AML-193 (cell line): Measurements from ENCODE around the gene PPP2R3B.
"Not testable (repeated sequence)": the region's sequence is repeated elsewhere in the genome, so short reads cannot be mapped to it uniquely, and the experiment has no call there.

ENCODE experiments used
- DNase-seq, 2 experiments: peaks; one replicate each; lab custom pipeline; 2025; lab: John Stamatoyannopoulos, UW

PPP2R3B gene, protein sequence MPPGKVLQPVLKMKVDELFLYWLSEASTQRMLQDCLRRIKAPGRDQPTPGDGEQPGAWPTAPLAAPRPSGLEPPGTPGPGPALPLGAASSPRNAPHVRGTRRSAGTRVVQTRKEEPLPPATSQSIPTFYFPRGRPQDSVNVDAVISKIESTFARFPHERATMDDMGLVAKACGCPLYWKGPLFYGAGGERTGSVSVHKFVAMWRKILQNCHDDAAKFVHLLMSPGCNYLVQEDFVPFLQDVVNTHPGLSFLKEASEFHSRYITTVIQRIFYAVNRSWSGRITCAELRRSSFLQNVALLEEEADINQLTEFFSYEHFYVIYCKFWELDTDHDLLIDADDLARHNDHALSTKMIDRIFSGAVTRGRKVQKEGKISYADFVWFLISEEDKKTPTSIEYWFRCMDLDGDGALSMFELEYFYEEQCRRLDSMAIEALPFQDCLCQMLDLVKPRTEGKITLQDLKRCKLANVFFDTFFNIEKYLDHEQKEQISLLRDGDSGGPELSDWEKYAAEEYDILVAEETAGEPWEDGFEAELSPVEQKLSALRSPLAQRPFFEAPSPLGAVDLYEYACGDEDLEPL

DNA sequence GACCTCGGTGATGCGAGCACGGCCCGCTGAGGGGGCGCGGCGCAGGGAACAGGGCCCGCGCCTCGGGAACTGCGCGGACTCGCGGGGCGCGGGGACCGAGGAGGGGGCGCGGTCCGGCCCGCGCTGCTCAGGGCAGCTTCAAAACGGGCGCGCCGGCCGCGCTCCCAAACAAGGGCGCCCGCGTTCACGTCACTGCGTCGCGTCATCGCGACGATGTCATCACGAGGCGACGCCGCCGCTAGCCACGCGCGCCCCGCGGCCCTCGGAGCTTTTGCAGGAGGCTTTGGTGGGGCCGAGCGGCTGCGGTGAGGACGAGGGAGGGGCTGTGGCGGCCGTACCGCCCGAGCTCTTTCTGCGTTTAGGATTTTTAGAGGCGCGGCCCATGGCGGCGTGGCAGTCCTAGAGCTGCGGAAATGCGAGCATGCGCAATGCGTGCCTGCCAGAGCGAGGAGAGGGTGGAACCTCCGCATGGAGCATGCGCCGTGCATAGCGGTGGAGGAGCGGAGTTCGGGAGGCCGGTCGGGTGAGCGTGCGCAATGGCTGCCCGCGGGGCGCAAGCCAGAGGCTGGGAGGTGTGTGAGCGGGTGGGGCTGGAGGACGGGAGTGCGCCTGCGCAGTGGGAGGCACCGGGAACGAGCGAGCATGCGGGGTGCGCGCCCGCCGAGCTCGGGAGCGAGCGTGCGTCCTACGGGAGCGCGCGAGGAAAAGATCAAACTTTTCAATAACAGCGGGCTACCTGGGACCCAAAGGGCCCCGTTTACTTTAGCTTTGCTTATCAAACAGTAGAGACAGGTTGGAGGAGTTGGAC, at the start of gene PPP2R3B:
Gene PPP2R3B, minus strand, starts transcription at position 140 of the 808 bp plus-strand sequence. CDS start 216 bp downstream, outside the sequence.
- no peak for DNase-seq

DNA sequence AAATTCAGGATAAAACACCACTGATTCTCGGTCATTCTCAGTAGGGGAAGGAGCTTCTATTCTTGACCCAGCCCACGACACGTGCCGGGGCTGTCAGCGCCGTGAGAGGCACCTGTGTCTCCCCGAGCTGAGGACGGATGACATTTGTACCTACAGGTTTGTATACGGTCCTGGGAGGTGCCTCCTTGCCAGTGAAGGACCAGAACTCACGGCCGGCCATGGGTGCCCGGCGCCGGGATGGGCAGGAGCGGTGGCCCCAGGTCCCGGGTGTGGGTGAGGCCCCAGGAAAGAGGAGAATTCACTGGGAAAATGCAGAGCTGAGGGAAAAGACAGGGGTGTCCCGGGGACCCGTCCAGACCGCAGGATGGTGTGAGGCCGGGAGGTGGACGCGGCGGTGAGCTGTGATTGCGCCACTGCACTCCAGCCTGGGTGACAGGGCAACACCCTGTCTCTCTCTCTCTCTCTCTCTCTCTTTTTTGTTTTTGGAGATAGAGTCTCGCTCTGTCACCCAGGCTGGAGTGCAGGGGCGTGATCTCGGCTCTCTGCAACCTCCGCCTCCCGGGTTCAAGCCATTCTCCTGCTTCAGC, 48.9 kb upstream of the PPP2R3B start:
- no peak for DNase-seq

DNA sequence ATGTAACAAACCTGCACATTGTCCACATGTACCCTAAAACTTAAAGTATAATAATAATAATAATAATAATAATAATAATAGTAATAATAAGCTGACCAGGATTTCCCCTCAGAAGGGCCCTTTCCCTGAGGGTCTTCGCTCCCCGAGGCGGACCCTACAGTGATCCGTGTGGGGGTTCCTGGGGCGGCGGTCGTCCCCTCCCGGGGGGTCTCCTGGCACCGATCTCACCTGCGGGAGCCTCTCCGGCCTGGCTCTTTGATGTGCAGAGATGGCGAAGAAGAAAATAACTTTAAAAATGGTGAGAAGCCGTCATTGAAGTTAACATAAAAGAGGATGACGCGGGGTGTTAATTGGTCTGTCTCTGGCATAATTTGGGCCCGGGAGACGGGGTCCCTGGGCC, 48.2 kb upstream of the PPP2R3B start:
- DNase-seq: no peak

DNA sequence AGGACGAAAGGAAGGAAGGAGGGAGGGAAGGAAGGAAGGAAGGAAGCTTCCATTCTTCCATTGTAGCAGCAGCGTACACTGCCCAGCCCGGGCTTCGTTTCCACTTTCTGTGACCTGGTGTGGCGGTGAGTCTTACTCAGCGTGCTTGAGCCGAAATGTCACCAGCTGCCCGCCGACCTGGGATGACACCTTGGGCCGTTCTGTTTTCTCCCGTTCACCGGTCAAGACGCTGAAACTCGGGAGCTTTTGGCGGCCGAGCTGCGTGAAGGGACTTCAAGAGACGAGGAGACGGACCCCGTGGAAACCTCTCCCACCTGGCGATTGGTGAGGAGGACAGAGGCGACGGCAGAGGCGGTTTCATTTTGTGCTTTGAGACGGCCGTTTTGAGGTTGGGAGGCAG, 47.1 kb upstream of the PPP2R3B start:
- no peak for DNase-seq

DNA sequence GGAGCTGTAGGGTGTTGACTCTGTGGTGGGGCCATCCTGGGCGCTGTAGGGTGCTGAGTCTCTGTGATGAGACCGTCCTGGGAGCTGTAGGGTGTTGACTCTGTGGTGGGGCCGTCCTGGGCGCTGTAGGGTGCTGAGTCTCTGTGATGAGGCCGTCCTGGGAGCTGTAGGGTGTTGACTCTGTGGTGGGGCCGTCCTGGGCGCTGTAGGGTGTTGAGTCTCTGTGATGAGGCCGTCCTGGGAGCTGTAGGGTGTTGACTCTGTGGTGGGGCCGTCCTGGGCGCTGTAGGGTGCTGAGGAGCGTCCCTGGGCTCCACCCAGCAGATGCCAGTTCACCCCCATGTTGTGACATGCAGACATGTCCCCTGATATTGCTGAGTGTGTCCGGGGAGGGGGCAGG, 46.0 kb upstream of the PPP2R3B start:
- not testable (repeated sequence) for DNase-seq

DNA sequence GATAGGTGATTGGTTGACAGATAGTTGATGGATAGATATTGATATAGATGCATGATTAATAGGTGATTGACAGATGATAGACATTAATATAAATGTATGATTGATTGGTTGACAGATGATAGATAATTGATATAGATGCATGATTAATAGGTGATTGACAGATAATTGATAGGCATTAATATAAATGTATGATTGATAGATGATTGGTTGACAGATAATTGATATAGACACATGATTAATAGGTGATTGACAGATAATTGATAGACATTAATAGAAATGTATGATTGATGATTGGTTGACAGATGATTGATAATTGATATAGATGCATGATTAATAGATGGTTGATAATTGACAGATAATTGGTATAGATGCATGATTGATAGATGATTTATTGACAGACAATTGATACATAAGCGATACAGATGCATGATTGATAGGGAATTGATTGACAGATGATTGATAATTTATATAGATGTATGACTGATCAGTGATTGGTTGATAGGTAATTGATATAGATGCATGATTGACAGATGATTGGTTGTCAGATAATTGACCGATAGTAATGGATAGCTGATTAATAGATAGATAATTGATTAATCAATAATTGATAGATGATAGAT, 44.9 kb upstream of the PPP2R3B start:
- no peak for DNase-seq

DNA sequence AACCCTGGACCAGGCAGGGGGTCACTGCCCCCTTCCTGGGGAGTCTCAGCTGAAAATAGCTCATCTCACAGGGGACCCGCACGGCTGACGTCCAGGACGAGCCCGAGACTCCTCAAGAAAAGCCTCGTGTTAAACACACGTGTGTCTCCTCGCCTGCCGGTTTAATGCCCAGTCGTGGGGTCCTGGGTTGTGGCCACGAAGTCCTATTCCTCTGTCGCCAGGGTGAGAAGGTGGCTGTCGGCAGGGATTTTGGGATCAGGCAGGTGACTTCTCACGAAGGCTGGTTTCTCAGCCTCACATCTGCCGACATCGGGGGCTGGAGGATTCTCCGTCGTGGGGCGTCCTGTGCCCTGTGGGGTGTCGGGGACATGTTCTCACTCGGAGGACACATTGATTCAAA, 44.3 kb upstream of the PPP2R3B start:
- DNase-seq: no peak

DNA sequence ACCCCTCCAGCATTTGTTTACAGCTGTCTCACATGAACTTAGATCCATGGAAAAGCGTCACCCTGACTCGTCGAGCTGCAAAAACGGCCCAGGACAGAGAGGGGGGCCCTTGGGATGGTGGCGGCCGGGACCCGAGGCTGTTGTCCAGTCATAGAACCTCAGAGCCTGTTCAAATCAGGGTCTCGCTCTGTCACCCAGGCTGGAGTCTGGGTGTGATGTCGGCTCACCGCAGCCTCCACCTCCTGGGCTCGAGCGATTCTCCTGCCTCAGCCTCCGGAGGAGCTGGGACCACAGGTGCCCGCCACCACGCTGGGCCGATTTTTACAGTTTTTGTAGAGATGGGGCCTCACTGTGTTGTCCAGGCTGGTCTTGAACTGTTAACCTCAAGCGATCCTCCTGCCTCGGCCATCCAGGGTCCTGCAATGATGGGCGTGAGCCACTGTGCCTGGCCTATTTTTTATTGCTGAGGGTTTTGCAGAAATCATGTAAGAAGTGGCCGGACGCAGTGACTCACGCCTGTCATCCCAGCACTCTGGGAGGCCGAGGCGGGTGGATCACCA, 42.6 kb upstream of the PPP2R3B start:
- no peak for DNase-seq

DNA sequence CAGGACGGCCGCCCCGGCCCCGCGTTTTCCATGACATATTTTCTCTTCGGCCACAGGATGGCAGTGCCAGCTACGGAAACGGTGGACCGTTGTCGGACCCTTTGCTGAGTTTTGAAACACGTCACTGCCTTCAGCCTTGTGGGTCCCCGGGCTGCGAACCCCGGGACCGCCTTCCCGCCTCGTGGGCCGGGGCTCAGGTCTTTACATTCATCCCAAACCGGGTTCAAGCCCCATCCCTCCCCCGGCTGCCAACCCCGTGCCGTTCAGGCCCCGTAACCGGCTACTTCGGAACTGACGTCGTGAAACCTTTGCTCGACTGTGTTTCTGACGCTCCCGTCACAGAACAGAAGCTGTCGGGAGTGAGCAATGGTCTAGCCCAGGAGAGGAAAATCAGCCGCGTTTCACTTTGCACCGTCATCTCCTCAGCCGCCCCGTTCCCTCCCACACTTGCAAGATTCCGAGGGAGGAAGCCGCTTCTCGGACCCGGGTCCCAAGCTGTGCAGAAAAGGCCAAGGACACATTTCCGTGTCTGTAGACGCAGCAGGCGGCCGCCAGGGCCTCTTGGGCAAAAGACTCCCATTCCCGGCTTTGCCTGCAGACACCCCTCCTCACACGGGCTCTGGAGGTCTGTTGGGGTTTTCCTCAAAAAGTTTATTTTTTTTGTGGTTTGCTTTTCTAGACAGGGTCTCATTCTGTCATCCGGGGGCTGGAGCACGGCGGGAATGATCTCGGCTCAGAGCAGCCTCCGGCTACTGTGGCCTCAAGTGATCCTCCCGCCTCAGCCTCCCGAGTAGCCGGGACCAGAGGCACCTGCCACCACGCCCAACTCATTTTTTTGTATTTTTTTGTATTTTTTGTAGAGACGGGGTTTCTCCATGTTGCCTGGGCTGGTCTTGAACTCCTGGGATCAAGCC, 41.4 kb upstream of the PPP2R3B start:
- DNase-seq: no peak

DNA sequence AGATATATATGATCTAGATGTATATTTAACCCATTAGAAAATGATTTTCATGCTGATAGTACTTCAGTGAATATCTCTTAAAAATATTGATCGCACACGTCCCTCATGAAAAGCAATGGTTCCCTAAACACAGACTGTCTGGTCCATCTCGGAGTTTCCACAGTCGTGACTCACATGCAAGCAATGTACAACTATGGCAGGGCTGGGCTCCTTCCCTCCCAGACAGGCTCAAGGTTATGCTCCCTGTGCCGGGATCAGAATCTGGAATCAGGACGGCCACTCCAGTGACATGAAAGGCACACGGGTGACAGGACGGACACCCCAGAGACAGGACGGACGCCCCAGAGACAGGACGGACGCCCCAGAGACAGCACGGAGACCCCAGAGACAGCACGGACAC, 40.2 kb upstream of the PPP2R3B start:
- no peak for DNase-seq

DNA sequence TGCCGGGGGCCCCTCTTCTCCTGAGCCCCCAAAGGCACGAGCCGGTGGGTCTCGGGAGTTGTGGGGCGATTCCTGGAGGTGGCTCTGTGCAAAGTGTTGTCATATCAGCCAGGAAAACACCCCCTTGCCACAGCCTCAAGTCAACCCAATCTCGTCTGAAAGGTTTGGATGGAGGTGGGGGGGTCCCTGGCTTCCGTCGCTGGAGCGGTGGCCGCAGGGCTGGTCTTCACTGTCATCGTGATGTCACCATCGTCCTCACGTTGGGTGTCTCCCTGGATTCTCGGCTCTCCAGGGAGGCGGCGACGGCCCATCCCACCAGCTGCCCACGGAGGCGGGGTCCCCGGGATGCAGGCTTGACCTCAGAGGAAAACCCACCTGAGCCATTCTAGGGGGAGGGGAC, 38.3 kb upstream of the PPP2R3B start:
- DNase-seq: no peak

DNA sequence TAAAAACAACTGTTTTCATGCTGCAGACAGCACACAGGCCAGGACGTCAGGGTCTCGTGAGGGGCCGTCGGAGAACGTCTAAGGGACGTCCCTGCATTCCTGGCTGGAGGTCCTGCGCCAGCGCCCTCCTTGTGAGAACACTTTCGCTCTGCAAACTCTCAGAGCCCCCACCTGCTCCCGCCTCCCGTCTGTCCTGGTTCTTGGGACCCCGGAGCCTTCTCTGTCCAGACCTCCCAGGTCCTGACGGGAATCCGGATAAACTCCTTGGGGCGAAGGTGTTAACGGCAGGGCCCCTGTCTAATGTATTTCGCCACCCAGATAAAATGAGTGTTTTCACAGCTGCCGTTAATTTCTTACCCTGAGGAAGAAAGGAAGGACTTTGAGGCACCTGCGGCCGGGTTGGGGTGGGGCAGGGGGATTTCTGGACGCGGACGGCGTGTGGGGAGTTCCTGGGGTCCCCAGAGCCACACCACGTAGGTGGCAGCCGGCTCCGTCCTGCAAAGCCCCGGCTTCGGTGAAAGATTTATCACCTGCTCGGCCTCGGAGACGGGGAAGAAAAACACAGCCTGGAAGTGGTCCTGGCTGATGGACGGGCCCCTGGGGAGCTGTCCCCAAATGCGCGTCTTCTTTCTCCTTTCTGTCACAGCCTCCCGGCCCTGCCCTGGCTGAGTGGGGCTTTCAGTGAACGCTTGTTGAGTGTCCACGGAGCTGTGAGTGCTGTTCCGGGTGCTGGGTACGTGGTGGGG, 35.1 kb upstream of the PPP2R3B start:
- DNase-seq: no peak

DNA sequence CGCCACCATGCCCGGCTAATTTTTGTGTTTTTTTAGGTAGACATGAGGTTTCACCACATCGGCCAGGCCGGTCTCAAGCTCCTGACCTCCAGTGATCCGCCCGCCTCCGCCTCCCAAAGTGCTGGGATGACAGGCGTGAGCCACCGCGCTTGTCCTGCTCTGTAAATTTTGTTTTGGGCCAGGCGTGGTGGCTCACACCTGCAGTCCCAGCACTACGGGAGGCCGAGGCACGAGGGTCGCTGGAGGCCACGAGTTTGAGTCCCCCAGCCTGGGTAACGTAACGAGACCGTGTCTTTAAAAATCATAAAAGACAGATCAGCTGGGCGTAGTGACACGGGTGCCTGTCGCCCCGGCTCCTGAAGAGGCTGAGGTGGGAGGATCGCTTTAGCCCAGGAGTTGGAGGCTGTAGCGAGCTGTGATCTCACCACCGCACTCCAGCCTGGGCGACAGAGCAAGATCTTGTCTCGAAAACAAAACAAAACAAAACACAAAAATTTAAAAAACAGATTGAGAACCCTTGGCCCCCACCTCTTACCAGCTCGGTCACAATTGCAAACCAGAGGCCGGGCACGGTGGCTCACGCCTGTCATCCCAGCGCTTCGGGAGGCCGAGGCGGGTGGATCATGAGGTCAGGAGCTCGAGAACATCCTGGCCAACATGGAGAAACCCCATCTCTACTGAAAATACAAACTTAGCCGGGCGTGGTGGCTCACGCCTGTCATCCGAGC, 34.0 kb upstream of the PPP2R3B start:
- DNase-seq: no peak

DNA sequence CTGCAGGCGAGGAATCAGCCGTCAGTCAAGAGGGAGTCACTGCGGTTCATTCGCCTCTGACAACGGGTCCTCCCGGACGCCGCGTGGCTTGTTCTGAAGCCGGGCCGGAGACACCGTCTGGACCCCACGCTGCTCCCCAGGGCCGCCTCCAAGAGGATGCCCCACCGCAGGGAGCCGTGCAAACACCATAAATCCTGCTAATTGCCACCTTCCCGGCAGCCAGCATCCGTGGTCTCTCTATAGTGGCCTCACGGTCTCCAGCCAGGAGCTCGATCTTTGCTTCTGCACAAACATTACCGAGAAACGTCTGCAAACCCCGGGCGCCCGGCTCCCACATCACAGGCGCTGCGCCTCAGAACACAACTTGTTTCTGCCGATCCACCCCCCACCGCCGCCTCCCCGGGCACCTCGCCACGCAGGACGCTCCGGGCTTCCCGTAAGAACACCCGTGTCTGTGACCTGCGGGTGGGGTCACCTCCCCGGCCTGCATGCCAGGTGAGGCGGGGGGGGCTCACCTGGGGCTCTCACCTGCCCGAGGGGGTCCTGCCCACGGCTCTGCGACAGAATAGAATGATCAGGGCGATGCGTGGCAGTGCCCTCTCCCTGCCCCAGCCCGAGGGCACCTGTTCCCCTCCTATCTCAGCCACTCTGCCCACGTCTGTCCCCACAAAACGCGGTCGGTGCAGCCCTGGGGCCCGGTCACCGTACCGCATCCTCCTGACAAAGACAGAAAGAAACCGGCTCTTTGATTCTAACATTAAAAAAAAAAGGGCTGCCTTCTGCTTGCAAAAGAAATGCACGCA, 32.4 kb upstream of the PPP2R3B start:
- DNase-seq: no peak

DNA sequence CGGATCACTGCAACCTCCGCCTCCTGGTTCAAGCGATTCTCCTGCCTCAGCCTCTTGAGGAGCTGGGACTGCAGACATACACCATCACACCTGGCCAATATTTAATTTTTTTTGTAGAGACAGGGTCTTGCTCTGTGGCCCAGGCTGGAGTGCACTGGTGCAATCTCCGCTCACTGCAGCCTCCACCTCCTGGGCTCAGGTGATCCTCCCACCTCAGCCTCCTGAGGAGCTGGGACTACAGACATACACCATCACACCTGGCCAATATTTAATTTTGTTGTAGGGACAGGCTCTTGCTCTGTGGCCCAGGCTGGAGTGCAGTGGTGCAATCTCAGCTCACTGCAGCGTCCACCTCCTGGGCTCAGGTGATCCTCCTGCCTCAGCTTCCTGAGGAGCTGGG, 28.8 kb upstream of the PPP2R3B start:
- not testable (repeated sequence) for DNase-seq

DNA sequence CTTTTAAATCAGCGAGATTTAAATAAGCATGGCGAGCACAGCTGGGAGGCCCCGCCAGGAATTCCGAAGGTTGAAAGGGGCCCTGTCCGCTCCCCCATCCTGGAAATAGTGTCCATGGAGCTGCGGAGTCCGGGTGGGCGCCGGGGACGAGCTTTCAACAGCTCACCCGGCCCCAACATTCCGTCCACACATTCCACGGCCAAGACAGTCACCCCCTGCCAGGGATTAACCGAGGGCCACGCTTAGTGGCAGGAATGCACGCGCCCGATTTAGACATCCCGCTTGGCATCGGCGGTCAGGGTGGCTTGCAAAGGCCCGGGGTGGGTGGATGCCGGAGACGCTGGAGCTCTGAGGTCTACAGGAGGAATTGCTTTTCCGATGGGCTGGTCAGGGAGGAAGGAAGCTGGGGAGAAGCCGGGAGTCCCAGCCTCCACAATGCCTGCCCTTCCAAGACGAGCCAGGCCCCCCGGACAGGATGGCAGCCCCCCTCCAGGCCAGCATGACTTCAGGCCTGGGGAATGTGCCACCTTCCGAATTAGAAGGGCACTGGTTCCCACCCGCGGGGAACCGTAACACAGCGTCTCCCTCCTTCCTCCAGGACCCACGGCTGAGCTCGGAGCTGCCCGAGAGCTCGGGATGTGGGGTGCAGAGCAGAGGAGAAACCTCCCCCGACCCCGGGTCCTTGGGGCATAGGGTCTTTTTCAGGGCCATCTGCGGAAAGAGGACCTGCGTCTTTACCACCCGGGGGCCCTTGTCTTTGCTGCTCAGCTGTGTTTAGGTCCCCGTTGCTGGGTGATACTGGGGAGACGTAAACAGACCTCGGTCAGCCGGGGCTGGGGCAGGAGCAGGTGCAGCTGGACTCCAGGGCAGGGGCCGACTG, 26.9 kb upstream of the PPP2R3B start:
- DNase-seq: no peak

DNA sequence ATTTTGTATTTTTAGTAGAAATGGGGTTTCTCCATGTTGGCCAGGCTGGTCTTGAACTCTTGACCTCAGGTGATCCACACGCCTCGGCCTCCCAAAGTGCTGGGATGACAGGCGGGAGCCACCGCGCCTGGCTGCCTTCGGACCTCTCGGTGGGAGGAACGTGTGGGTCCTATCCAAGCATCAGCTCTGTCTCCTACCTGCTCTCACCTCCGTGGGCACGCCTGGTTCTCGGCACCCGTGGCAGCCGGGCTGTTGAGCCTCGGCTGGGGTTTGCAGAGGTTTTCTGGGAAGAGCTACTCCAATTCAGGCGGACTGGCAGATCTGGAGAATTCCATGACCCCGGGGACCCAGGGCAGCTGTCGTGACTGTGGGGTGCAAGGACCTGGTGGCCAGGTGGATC, 23.6 kb upstream of the PPP2R3B start:
- DNase-seq: no peak
